IPS-NIHi7 (cell line): ENCODE results near the gene FAM13B.
"Not testable (repeated sequence)": the region's sequence is repeated elsewhere in the genome, so short reads cannot be mapped to it uniquely, and the experiment has no call there.

Source experiments
- DNase-seq: peaks from one replicate; pipeline ENCODE4 v3.0.0; 2012; ENCODE audit warnings: mixed read lengths; ENCODE audit errors: extremely low spot score

FAM13B gene

DNA sequence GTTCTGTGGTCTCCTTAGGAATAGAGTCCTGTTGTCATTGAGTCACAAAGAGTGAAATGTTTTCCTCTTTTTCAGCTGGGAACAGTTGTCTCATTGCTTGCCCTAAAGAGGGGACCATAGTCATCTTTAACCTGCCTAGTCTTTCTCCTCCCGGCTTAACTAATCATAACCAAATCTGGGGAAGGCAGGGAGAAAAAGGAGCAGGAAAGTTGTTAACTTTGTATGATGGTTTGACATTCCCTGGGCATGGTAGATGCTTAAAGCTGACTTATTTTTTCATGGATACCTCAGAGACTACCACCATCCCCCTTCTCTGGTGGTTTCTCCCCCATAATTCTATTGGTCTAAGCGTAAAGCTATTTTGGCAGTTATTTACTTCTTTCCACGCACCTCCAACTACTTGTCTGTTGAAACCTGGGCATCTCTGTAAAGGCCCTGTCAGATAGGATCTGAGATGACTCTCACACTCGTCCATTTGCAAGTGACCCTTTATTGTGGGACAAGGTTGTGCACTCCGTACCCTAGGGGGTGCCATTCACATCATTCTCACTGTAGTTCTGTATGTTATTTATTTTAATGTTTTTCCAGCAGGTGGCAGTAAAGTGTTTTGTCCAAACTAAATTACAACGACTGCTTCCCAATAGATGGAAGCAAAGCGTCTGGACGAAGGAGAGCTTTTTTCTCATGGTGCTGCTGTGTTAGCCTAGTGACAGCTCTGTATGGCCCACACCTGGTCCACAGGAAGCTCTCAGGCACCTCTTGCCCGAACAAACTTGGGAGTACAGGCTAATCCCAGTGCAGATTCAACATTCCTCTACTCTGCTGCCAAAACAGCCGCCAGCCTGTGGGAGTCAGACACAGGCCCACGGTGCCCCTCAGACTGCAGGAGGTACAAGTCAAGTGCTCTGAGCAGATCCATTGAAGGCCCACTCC is 3.0 kb upstream of the FAM13B start:
- DNase-seq = peak; percentile 65

GRCh38 chr5:138033907-138034306 is 1.0 kb upstream of the FAM13B start:
- no peak for DNase-seq

- DNase-seq = no peak
Measured at GRCh38 chr5:138033386-138033808, 518 bp upstream of the FAM13B start.

- peak; percentile 73 for DNase-seq
Measured at GRCh38 chr5:138032028-138032571, 779 bp downstream of the FAM13B start.

- no peak for DNase-seq
Measured at GRCh38 chr5:138029944-138030343, 2.9 kb downstream of the FAM13B start.

GRCh38 chr5:138029501-138029900 is 3.4 kb downstream of the FAM13B start:
- DNase-seq = no peak

- DNase-seq = no peak
Measured at GRCh38 chr5:138028971-138029365, 3.9 kb downstream of the FAM13B start.

DNA sequence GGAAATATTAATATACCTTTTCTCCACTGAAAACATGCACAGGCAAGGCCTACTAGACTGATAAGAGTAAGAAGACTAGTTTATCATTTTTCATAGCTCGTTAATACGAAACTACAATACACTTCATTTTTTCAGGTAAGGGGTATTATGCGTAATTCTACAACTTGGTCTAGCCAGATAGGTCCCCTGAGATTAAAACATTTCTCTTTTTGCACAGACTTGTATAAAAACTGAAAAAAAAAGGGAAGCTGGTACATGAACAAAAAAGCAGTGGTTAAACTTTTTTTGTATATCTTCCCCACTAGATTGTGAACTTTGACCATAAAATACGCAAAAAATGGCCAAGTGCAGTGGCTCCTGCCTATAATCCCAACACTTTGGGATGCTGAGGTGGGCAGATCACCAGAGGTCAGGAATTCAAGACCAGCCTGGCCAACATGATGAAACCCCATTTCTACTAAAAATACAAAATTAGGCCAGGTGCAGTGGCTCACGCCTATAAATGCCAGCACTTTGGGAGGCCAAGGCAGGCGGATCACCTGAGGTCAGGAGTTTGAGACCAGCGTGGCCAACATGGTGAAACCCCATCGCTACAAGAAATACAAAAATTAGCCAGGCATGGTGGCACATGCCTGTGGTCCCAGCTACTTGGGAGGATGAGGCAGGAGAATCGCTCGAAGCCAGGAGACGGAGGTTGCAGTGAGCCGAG is 4.5 kb downstream of the FAM13B start:
- not testable (repeated sequence) for DNase-seq

DNA sequence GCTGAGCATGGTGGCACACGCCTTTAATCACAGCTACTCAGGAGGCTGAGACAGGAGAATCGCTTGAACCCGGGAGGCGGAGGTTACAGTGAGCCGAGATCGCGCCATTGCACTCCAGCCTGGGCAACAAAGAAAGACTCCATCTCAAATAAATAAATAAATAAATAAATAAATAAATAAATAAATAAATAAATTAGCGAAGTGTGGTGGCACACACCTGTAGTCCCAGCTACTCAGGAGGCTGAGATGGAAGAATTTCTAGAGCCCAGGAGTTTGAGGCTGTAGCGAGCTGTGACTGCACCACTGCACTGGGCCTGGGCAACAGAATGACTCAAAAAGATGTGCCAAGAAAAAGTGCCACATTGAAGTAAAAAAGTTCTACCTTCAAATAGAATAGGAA is 6.1 kb downstream of the FAM13B start:
- not testable (repeated sequence) for DNase-seq

GRCh38 chr5:138025285-138025684 is 7.6 kb downstream of the FAM13B start:
- no peak for DNase-seq

GRCh38 chr5:138024117-138024516 is 8.8 kb downstream of the FAM13B start:
- no peak for DNase-seq

DNA sequence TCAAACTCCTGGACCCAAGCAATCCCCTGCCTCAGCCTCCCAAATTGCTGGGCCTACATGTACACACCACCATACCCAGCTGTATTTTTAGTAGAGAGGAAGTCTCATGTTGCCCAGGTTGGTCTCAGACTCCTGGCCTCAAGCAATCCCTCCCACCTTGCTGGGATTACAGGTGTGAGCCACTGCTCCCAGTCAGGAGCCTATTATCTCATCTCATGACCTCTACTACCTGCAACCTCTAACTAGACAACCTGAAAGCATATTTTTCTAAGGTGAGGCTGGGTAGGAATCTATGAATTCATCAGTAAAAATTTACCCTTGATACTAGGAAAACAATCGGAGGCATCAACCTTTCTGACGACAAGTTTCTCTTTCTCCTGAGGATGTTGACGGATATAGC is 10.0 kb downstream of the FAM13B start:
- DNase-seq = no peak

- no peak for DNase-seq
Measured at GRCh38 chr5:138021771-138022170, 11.1 kb downstream of the FAM13B start.

GRCh38 chr5:138018849-138019248 is 14.0 kb downstream of the FAM13B start:
- peak; percentile 10 for DNase-seq

- DNase-seq = no peak
Measured at GRCh38 chr5:138015916-138016315, 17.0 kb downstream of the FAM13B start.

DNA sequence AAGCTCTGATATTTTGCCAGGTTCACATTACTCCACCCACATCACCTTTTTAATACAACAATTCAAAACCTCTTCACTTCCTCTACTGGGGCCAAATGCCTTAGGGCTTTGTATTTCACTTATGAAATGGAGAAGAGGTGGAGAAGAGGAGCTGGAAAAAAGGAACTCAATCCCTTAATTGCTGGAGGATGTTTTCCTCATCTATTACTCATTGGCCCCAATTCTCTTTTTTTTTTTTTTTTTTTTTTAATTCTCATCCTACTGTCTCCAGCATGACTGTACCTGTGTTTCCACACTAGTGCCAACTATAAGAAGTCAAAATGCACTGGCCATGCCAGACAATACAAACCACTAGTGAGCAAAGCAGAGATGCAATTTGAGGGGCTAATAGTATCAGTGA is 20.9 kb downstream of the FAM13B start:
- no peak for DNase-seq

DNA sequence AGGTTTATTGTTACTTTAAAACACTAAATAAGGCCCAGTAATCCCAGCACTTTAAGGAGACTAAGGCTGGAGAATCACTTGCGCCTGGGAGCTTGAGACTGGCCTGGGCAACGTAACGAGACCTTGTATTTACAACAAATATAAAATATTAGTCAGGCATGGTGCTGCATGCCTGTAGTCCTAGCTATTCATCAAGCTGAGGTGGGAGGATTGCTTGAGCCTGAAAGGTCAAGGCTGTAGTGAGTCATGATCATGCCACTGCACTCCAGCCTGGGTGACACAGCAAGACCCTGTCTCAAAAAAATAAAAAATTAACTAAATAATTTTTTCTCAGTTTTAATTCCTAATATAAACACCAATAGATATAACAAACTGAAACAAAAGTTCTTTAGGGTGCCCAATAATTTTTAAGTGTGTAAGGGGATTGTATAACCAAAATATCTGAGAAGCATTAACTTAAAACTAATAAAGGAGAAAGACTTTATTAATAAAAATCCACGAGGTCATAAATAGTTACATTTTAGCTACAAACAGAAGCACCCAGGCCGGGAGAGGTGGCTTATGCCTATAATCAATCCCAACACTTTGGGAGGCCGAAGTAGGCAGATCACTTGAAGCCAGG is 32.7 kb downstream of the FAM13B start:
- no peak for DNase-seq

- DNase-seq = no peak
Measured at GRCh38 chr5:137997726-137998213, 35.1 kb downstream of the FAM13B start.

DNA sequence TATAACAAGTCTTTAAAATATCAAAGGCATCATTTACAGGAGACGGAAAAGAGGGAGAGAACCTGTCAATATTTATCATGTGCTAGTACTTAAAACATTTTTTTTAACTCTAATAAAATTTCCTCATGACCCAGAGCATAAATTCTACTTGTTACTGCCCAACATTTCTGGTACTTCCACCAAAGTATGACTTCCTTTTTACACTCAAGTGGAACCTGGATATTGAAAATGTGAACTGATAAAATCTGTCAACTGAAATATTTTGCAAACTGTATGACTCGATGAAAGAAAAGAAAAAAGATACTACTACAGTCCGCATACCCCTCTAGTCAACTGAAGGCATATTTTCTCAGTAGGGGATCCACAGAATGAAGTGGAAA is 37.1 kb downstream of the FAM13B start:
- DNase-seq = no peak

DNA sequence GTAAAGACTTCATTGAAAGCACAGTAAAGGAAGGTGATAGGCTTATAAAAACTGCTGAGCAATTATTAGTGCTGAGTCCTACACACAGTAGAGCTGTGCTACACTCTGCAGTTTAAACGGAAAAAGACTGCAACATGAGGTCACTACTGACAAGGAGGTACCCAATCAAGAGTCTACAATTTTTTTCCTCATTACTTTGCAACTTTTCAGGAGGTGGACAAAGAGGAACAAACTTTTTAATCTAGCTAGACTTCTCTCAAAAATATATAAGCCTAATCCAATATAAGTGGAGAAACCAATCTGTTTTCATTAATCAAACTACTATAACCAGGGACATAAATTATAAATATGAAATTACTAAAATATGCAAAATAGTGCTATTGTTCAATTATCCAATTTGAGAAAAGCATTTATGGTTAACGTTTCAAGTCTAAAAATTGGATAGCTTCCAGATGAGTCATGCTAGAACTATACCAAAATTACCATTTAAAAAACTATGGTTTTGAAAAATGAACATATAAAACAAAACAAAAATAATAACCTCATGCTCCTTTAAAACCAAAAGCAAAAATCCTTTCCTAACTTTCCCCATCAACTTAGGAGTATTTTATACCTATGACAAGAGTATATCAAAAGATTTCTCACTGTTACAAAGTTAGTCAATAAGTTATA is 37.7 kb downstream of the FAM13B start:
- DNase-seq = no peak

DNA sequence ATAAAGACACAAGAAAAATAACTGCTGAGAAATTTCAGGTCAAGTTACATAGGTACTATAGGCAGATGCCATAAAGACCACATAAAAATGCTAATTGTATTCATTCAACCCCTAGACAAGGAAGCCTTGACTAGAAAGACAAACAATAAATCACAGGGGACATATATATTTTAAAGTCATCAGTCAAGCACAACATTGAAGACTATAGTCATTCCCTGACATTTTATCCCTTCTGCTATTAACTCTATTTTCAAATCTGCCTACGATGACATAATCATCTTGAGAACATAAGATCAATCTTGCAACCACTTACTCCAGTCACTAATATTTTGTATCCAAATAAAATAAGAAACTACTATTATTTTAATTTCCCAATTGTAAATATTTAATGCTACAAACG is 38.3 kb downstream of the FAM13B start:
- DNase-seq = no peak

- DNase-seq = no peak
Measured at GRCh38 chr5:137989419-137989818, 43.5 kb downstream of the FAM13B start.
